ENCODE data around the gene RFC2.

The RFC2 gene

GRCh38 chr7:74225400-74225799 lies 28.8 kb downstream of the RFC2 start:
- TF ChIP-seq TCF12 (IDR thresholded peaks at IDR 0.05; ENCODE audit: low read depth): no peak
- TF ChIP-seq RAD21 (IDR thresholded peaks at IDR 0.05; ENCODE audit: low read depth): no peak
- no peak for TF ChIP-seq FOXM1 (IDR thresholded peaks at IDR 0.05; ENCODE audit: borderline replicate concordance, low read depth)
- TF ChIP-seq EGR1 (IDR thresholded peaks at IDR 0.05): no peak
- no peak for TF ChIP-seq ZBTB7A (IDR thresholded peaks at IDR 0.05; ENCODE audit: low read depth)
- no peak for TF ChIP-seq USF1 (IDR thresholded peaks at IDR 0.05)
- TF ChIP-seq NFIC (IDR thresholded peaks at IDR 0.05): no peak
- TF ChIP-seq CEBPB (IDR thresholded peaks at IDR 0.05): no peak
- no peak for TF ChIP-seq TAF1 (IDR thresholded peaks at IDR 0.05; ENCODE audit: low read depth)
- TF ChIP-seq EP300 (IDR thresholded peaks at IDR 0.05; ENCODE audit: borderline replicate concordance): no peak
- TF ChIP-seq TEAD4 (IDR thresholded peaks at IDR 0.05): no peak
- TF ChIP-seq MAX (IDR thresholded peaks at IDR 0.05): no peak
- TF ChIP-seq CREB1 (IDR thresholded peaks at IDR 0.05; ENCODE audit: low read depth): no peak
- TF ChIP-seq REST (IDR thresholded peaks at IDR 0.05; ENCODE audit: low read depth): no peak
- no peak for TF ChIP-seq YY1 (IDR thresholded peaks at IDR 0.05; ENCODE audit: low read depth)

GRCh38 chr7:74224511-74224832 lies 29.7 kb downstream of the RFC2 start:
- no peak for TF ChIP-seq REST (IDR thresholded peaks at IDR 0.05; ENCODE audit: low read depth)
- TF ChIP-seq CREB1 (IDR thresholded peaks at IDR 0.05; ENCODE audit: low read depth): no peak
- no peak for TF ChIP-seq FOXM1 (IDR thresholded peaks at IDR 0.05; ENCODE audit: borderline replicate concordance, low read depth)
- TF ChIP-seq YY1 (IDR thresholded peaks at IDR 0.05; ENCODE audit: low read depth): no peak
- no peak for TF ChIP-seq EP300 (IDR thresholded peaks at IDR 0.05; ENCODE audit: borderline replicate concordance)
- no peak for TF ChIP-seq TEAD4 (IDR thresholded peaks at IDR 0.05)
- no peak for TF ChIP-seq RAD21 (IDR thresholded peaks at IDR 0.05; ENCODE audit: low read depth)
- TF ChIP-seq NFIC (IDR thresholded peaks at IDR 0.05): no peak
- no peak for TF ChIP-seq MAX (IDR thresholded peaks at IDR 0.05)
- TF ChIP-seq TCF12 (IDR thresholded peaks at IDR 0.05; ENCODE audit: low read depth): no peak
- TF ChIP-seq ZBTB7A (IDR thresholded peaks at IDR 0.05; ENCODE audit: low read depth): no peak

GRCh38 chr7:74223711-74224510 lies 30.3 kb downstream of the RFC2 start:
- TF ChIP-seq ZBTB7A (IDR thresholded peaks at IDR 0.05; ENCODE audit: low read depth) (peak; percentile 43; the same call in 1 of the 2 replicates), NFIC (IDR thresholded peaks at IDR 0.05) (peak; percentile 46), RAD21 (IDR thresholded peaks at IDR 0.05; ENCODE audit: low read depth) (no peak), CEBPB (IDR thresholded peaks at IDR 0.05) (no peak), TAF1 (IDR thresholded peaks at IDR 0.05; ENCODE audit: low read depth) (no peak)

GRCh38 chr7:74222851-74223710 lies 31.1 kb downstream of the RFC2 start:
- no peak for TF ChIP-seq USF1 (IDR thresholded peaks at IDR 0.05)
- TF ChIP-seq YY1 (IDR thresholded peaks at IDR 0.05; ENCODE audit: low read depth): no peak
- TF ChIP-seq TEAD4 (IDR thresholded peaks at IDR 0.05): no peak
- no peak for TF ChIP-seq NFIC (IDR thresholded peaks at IDR 0.05)
- TF ChIP-seq CEBPB (IDR thresholded peaks at IDR 0.05): no peak
- TF ChIP-seq FOXM1 (IDR thresholded peaks at IDR 0.05; ENCODE audit: borderline replicate concordance, low read depth): no peak
- no peak for TF ChIP-seq ZBTB7A (IDR thresholded peaks at IDR 0.05; ENCODE audit: low read depth)
- no peak for TF ChIP-seq EP300 (IDR thresholded peaks at IDR 0.05; ENCODE audit: borderline replicate concordance)

GRCh38 chr7:74221713-74222112 lies 32.5 kb downstream of the RFC2 start:
- TF ChIP-seq USF1 (IDR thresholded peaks at IDR 0.05) (no peak), ZBTB7A (IDR thresholded peaks at IDR 0.05; ENCODE audit: low read depth) (no peak), TAF1 (IDR thresholded peaks at IDR 0.05; ENCODE audit: low read depth) (no peak), EGR1 (IDR thresholded peaks at IDR 0.05) (no peak), EP300 (IDR thresholded peaks at IDR 0.05; ENCODE audit: borderline replicate concordance) (no peak)
